Transverse colon (tissue), 4 donors: ENCODE results near the gene MCCC1. TPM values are rescaled to one million over a fixed set of nuclear protein-coding genes. Genes with fewer than 3 reads are reported as not detected.
"Not testable (repeated sequence)": the region's sequence is repeated elsewhere in the genome, so short reads cannot be mapped to it uniquely, and the experiment has no call there.

Experiments
- DNase-seq: peaks from one replicate; pipeline ENCODE4 v3.0.0-alpha.2; 2019
- H3K27ac ChIP-seq, 4 donors: fragments of 200-600 bp; sonication (generic); 2 replicates each; pipeline ENCODE4 v1.5.1; 2016 to 2018; ENCODE audit warnings: inconsistent platforms in 4 of 4
- H3K27me3 ChIP-seq: fragments of 200-600 bp; sonication (generic); 2 replicates; pipeline ENCODE4 v1.5.1; 2017; ENCODE audit warnings: inconsistent platforms
- H3K36me3 ChIP-seq, 4 donors: fragments of 200-600 bp; sonication (generic); 2 replicates each; pipeline ENCODE4 v1.5.1; 2017 to 2019; ENCODE audit warnings: inconsistent platforms in 4 of 4
- H3K4me1 ChIP-seq, 4 donors: fragments of 200-600 bp; sonication (generic); 2 replicates each; pipeline ENCODE4 v1.5.1; 2017 to 2020; ENCODE audit warnings: inconsistent platforms in 4 of 4
- H3K4me3 ChIP-seq, 4 donors: fragments of 200-600 bp; sonication (generic); 1 replicate in 1 of 4; 2 replicates in 3 of 4; pipeline versions ENCODE4 v1.5.1 to v1.6.1; 2017 to 2019; ENCODE audit warnings: inconsistent platforms in 4 of 4
- H3K9me3 ChIP-seq, 2 donors: fragments of 200-600 bp; sonication (generic); 2 replicates each; pipeline ENCODE4 v1.5.1; 2017 to 2019; ENCODE audit warnings: inconsistent platforms in 2 of 2
- CTCF ChIP-seq, 5 experiments: fragments of 200-600 bp in 3 of 5; fragments of 450-650 bp in 2 of 5; sonication (generic) in 3 of 5; IDR thresholded peaks; 1 replicate in 2 of 5; 2 replicates in 3 of 5; pipeline ENCODE4 v1.5.1; 2016 to 2017; ENCODE audit warnings: antibody characterized with exemption in 5 of 5, inconsistent platforms in 3 of 5, mild to moderate bottlenecking in 2 of 5, moderate library complexity in 1 of 5
- EP300 ChIP-seq: sonication (generic); formaldehyde crosslinking; IDR thresholded peaks from one replicate; pipeline ENCODE4 v1.6.1; 2017; ENCODE audit warnings: antibody characterized with exemption, low read depth
- POLR2A ChIP-seq: fragments of 450-650 bp; IDR thresholded peaks from one replicate; pipeline ENCODE4 v1.6.1; 2016; ENCODE audit warnings: antibody characterized with exemption, mild to moderate bottlenecking, moderate library complexity
- POLR2AphosphoS5 ChIP-seq, 3 donors: sonication (generic); formaldehyde crosslinking; IDR thresholded peaks; one replicate each; pipeline ENCODE4 v1.6.1; 2016; ENCODE audit warnings: antibody characterized with exemption in 3 of 3
- WGBS, 2 donors: methylation state at CpG; one replicate each; pipeline ENCODE4 v1.1.5; 2018; ENCODE audit warnings: low coverage in 1 of 2; 5-methylcytosine and 5-hydroxymethylcytosine counted together
- in situ Hi-C, 4 donors: fragments of 200-750 bp; cut with MboI; loops; one replicate each; pipeline versions ENCODE4 v1.15.0 to v1.15.1; 2017; ENCODE audit warnings: low sequenced_read_pairs in 3 of 4, low pct_ligation_motif_present in 1 of 4, low pct_unique_long_range_greater_than_20kb in 1 of 4
- intact Hi-C: fragments of 100-400 bp; cut with DNase I; formaldehyde crosslinking; loops from one replicate; pipeline ENCODE4 v1.15.1; 2023; ENCODE audit warnings: low total_unique reads
- total RNA-seq, 4 donors: library from RNA; depleted of rRNA; stranded (reverse); fragments of >200 nt; gene quantifications; one replicate each; pipeline ENCODE4 v1.1.0, GENCODE V29; 2016

Gene MCCC1
- total RNA-seq, 4 donors from 2014 or later, result 1.5 to 64.3 (median 19.9) TPM

- Histone ChIP-seq H3K4me1 (no peaks in the 10 kb centered on the region), H3K9me3 (no peaks in the 10 kb centered on the region), H3K27me3 (no peaks in the 10 kb centered on the region), H3K36me3 (peaks cover 0 to 31% (median 2%) of the 10 kb centered on the region in 4 donors), H3K4me3 (no peak overlapping the region), H3K27ac (no peak overlapping the region)
- in situ Hi-C loops, result no loop called here
- DNase-seq, result no peak
- 64 to 78% methylated on average over 2 to 5 of the region's 5 CpGs for WGBS, 2 donors
- no peak for TF ChIP-seq POLR2AphosphoS5 (IDR thresholded peaks at IDR 0.05)
- no peak for TF ChIP-seq CTCF (IDR thresholded peaks at IDR 0.05)
- TF ChIP-seq EP300, result no peak
- no peak for TF ChIP-seq POLR2A
- intact Hi-C loops, result no loop called here
These were observed 25.5 kb downstream of the MCCC1 start for GRCh38 chr3:183073839-183074238.

GRCh38 chr3:183070892-183071291 lies 28.4 kb downstream of the MCCC1 start:
- no peak overlapping the region for H3K27ac ChIP-seq
- H3K4me3 ChIP-seq, result no peak overlapping the region
- no peak for TF ChIP-seq CTCF (IDR thresholded peaks at IDR 0.05)
- TF ChIP-seq POLR2A, result no peak
- no peak for DNase-seq
- in situ Hi-C loops, result no loop called here
- H3K4me1 ChIP-seq, result no peaks in the 10 kb centered on the region
- intact Hi-C loops, result no loop called here
- no peaks in the 10 kb centered on the region for H3K9me3 ChIP-seq
- peaks cover 0 to 30% (median 4%) of the 10 kb centered on the region in 4 donors for H3K36me3 ChIP-seq
- WGBS, 2 donors, result 93 to 97% methylated on average over 5 to 6 of the region's 6 CpGs
- no peaks in the 10 kb centered on the region for H3K27me3 ChIP-seq

GRCh38 chr3:183069086-183069485 lies 30.2 kb downstream of the MCCC1 start:
- Histone ChIP-seq H3K27me3 (no peaks in the 10 kb centered on the region), H3K36me3 (peaks cover 0 to 30% (median 4%) of the 10 kb centered on the region in 4 donors), H3K27ac (no peak overlapping the region), H3K4me3 (no peak overlapping the region), H3K9me3 (no peaks in the 10 kb centered on the region), H3K4me1 (no peaks in the 10 kb centered on the region)
- TF ChIP-seq POLR2A, result no peak
- no peak for TF ChIP-seq POLR2AphosphoS5 (IDR thresholded peaks at IDR 0.05)
- no peak for TF ChIP-seq EP300
- TF ChIP-seq CTCF (IDR thresholded peaks at IDR 0.05), result no peak
- 0 to 8% methylated on average over 1 of the region's 1 CpG for WGBS, 2 donors
- in situ Hi-C loops (no loop called here), intact Hi-C loops (no loop called here)
- DNase-seq, result no peak

- 96 to 97% methylated on average over 2 of the region's 2 CpGs for WGBS, 2 donors
- in situ Hi-C loops, result not testable (repeated sequence)
These were observed 32.4 kb downstream of the MCCC1 start for GRCh38 chr3:183066891-183067290.

GRCh38 chr3:183064475-183064874 lies 34.8 kb downstream of the MCCC1 start:
- Histone ChIP-seq H3K9me3 (no peaks in the 10 kb centered on the region), H3K27ac (no peak overlapping the region), H3K36me3 (peaks cover 0 to 15% (median 2%) of the 10 kb centered on the region in 4 donors), H3K27me3 (no peaks in the 10 kb centered on the region), H3K4me3 (no peak overlapping the region), H3K4me1 (no peaks in the 10 kb centered on the region)
- DNase-seq, result no peak
- intact Hi-C loops (no loop called here), in situ Hi-C loops (no loop called here)
- TF ChIP-seq EP300, result no peak
- WGBS, 2 donors, result 80 to 96% methylated on average over 1 to 36 of the region's 36 CpGs

More at GRCh38 chr3:183066891-183067290, 32.4 kb downstream of the MCCC1 start:
- H3K4me3 ChIP-seq, DNase-seq, intact Hi-C loops, H3K27me3 ChIP-seq, H3K27ac ChIP-seq, H3K9me3 ChIP-seq, H3K4me1 ChIP-seq: not testable (repeated sequence)
- peaks cover 0 to 26% (median 2%) of the 10 kb centered on the region in 4 donors for H3K36me3 ChIP-seq
